ENCODE results near the gene TARS2.
A peak's percentile ranks its signal among the peaks of the same experiment; 100 is the strongest.

DNA sequence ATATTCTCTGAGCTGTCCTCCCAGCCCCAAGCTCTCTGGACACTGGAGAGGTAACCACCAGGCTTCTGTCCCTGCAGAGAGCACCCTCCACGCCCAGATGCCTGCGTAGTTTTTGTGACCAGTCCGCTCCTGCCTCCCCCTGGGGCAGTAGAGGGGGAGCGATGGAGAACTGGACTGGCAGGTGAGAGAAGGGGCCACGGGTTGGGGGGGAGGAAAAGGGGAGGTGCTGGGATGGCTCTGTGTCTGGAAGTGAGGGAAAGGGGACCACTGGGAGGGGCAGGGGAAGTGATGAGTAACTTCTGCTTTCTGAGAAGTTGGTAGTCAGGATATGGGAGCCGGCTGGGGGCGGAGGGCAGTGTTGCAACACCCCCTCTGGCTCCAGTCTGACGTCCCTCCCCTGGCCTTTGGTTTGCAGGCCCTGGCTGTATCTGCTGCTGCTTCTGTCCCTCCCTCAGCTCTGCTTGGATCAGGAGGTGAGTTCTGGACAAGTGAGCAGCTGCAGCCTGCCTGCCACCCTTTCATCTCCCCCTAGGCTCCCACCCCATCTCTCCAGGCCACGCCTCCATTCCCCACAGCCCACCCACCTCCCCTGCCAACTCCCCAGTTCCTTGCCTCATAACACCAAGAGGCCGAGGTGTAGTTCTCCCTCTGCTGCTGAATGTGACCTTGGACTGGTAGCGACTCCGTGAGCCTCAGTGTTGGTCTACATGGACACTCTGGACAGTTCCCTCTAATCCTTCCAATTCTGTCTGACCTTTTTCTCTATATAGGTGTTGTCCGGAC is 65.1 kb downstream of the TARS2 start:
- peak; percentile 62 for TF ChIP-seq POLR2AphosphoS5 (IDR thresholded peaks at IDR 0.05)
- TF ChIP-seq, protein P1, sequence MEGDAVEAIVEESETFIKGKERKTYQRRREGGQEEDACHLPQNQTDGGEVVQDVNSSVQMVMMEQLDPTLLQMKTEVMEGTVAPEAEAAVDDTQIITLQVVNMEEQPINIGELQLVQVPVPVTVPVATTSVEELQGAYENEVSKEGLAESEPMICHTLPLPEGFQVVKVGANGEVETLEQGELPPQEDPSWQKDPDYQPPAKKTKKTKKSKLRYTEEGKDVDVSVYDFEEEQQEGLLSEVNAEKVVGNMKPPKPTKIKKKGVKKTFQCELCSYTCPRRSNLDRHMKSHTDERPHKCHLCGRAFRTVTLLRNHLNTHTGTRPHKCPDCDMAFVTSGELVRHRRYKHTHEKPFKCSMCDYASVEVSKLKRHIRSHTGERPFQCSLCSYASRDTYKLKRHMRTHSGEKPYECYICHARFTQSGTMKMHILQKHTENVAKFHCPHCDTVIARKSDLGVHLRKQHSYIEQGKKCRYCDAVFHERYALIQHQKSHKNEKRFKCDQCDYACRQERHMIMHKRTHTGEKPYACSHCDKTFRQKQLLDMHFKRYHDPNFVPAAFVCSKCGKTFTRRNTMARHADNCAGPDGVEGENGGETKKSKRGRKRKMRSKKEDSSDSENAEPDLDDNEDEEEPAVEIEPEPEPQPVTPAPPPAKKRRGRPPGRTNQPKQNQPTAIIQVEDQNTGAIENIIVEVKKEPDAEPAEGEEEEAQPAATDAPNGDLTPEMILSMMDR (IDR thresholded peaks at IDR 0.05): no peak
